NCI-H187 (cell line): ENCODE results near the gene UXS1.

Source experiments
- DNase-seq, 2 experiments: peaks; one replicate each; lab custom pipeline; 2025; lab: John Stamatoyannopoulos, UW

The UXS1 gene

GRCh38 chr2:106189325-106189724 is 4.8 kb downstream of the UXS1 start:
- no peak for DNase-seq

- no peak for DNase-seq
These were observed 6.7 kb downstream of the UXS1 start for GRCh38 chr2:106187273-106187891.

GRCh38 chr2:106185475-106186184 is 8.5 kb downstream of the UXS1 start:
- no peak for DNase-seq

GRCh38 chr2:106184857-106185256 is 9.2 kb downstream of the UXS1 start:
- no peak for DNase-seq

GRCh38 chr2:106184394-106184793 is 9.7 kb downstream of the UXS1 start:
- DNase-seq = no peak

- DNase-seq = no peak
These were observed 10.9 kb downstream of the UXS1 start for GRCh38 chr2:106183101-106183696.

GRCh38 chr2:106181064-106181463 is 13.0 kb downstream of the UXS1 start:
- DNase-seq = no peak

- no peak for DNase-seq
These were observed 13.5 kb downstream of the UXS1 start for GRCh38 chr2:106180602-106181001.

- DNase-seq = no peak
These were observed 15.4 kb downstream of the UXS1 start for GRCh38 chr2:106178716-106179115.

GRCh38 chr2:106177581-106177980 is 16.5 kb downstream of the UXS1 start:
- no peak for DNase-seq

- DNase-seq = no peak
These were observed 17.5 kb downstream of the UXS1 start for GRCh38 chr2:106176446-106177099.

- DNase-seq = no peak
These were observed 18.8 kb downstream of the UXS1 start for GRCh38 chr2:106175086-106175850.

- no peak for DNase-seq
These were observed 20.0 kb downstream of the UXS1 start for GRCh38 chr2:106174056-106174455.

GRCh38 chr2:106172649-106173048 is 21.5 kb downstream of the UXS1 start:
- no peak for DNase-seq

GRCh38 chr2:106168657-106169056 is 25.4 kb downstream of the UXS1 start:
- no peak for DNase-seq

- DNase-seq = no peak
These were observed 27.0 kb downstream of the UXS1 start for GRCh38 chr2:106167067-106167466.

- DNase-seq = no peak
These were observed 28.5 kb downstream of the UXS1 start for GRCh38 chr2:106165561-106165960.

GRCh38 chr2:106165029-106165428 is 29.1 kb downstream of the UXS1 start:
- no peak for DNase-seq

GRCh38 chr2:106163948-106164545 is 30.1 kb downstream of the UXS1 start:
- no peak for DNase-seq

GRCh38 chr2:106161938-106162820 is 31.9 kb downstream of the UXS1 start:
- no peak for DNase-seq

GRCh38 chr2:106161341-106161740 is 32.8 kb downstream of the UXS1 start:
- no peak for DNase-seq
